GM19239 (cell line): ENCODE results near the gene MADD.
"Not testable (repeated sequence)": the region's sequence is repeated elsewhere in the genome, so short reads cannot be mapped to it uniquely, and the experiment has no call there.

Experiments
- DNase-seq: peaks from one replicate; pipeline ENCODE4 v3.0.0; 2011; ENCODE audit warnings: low spot score; ENCODE audit not compliant: insufficient read length
- FAIRE-seq: peaks from 2 replicates; lab custom pipeline; 2011; peaks lifted over from hg19 to GRCh38; lab: Jason Lieb, UNC

MADD gene

DNA sequence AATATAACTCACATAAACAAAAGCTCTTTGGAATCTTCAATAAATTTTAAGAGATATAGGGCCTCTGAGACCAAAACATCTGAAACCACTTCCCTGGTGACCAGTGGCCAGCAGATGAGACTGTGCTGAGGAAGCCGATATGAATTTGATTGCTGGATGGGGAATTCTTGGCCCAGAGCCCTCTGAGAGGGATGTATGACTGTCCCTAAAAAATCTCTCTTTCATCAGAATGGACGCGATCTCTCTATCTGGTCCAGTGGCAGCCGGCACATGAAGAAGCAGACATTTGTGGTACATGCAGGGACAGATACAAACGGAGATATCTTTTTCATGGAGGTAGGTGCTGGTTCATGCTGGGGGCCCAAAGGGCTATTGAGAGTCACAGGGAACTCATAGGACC lies 45.1 kb downstream of the MADD start:
- FAIRE-seq = no peak

DNA sequence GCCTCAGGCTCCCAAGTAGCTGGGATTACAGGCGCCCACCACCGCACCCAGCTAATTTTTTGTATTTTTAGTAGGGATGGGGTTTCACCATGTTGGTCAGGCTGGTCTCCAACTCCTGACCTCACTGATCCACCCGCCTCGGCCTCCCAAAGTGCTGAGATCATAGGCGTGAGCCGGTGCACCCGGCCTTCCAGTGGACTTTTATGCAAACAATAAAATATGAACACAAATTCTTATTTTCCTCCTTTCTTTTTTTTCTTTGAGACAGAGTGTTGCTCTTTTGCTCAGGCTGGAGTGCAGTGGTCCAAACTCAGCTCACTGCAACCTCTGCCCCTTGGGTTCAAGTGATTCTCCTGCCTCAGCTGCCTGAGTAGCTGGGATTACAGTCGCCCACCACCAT lies 46.6 kb downstream of the MADD start:
- DNase-seq, FAIRE-seq: not testable (repeated sequence)

More for the DNA sequence above, 45.1 kb downstream of the MADD start:
- no peak for DNase-seq

DNA sequence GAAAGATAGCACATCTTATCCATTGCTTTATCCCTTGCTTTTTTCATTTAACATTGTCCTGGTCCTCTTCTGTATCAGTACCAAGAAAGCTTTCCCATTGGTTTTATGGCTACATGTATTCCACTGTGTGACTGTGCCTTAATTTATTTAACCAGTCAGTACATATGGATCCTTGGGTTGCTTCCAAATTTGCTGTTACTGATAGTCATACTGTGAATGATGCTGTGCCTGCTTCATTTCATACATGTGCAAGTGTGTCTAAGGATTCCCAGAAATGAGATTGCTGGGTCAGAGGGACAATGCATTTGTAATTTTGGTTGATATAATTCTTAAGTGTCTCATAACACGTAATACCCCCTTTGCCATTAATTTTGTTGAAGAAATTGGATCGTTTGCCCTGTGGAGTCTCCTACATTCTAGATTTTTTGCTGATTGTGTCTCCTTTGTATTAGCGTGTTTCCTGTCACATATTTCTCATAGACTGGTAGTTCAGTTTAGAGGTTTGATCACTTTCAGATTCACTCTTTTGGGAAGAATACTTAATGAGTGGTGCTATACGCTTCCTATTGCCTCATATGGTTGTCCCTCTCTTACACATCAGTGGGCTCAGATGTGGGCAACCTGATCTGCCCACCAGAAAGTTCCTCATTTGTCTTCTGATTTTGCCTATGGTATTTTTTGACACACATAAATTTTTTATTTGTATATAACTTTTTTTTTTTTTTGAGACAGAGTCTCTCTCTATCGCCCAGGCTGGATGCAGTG lies 47.3 kb downstream of the MADD start:
- FAIRE-seq (no peak), DNase-seq (no peak)

DNA sequence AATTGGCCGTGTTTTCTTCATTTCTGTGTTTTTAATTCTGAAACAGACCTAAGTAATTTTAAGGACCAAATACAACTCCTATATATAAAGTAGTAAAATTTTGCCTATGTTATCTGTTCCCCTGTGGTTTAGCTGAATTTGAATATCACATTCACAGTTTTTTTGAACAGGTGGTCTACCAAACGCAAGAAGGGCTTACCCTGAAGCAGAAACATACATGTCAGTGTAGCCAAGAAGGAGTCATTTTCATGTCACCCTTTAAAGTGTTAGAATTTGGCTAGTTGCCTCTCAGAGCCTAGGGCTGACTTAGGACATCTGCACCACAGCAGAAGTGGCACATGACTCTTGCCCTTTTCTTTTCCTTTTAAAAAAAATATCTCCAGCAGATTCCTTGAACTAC lies 48.2 kb downstream of the MADD start:
- no peak for DNase-seq
- no peak for FAIRE-seq

DNA sequence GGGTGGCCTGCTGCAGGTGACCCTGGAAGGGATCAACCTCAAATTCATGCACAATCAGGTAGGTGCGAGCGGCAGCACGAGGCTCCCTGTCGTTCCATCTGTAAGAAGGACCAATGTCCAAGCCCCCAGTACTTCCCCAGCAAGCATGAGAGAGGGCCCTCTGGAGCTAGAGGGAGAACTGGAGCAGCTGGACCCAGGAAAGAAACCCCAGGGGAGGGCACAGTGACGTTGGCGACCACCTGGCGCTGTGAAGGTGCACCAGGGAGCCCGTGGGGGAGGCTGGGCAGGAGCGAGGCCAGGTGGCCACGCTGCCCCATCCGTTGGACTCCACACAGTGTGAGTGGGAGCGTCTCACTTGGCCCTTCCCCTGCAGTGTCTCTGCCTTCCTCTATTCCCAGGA lies 54.6 kb downstream of the MADD start:
- no peak for DNase-seq
- no peak for FAIRE-seq

DNA sequence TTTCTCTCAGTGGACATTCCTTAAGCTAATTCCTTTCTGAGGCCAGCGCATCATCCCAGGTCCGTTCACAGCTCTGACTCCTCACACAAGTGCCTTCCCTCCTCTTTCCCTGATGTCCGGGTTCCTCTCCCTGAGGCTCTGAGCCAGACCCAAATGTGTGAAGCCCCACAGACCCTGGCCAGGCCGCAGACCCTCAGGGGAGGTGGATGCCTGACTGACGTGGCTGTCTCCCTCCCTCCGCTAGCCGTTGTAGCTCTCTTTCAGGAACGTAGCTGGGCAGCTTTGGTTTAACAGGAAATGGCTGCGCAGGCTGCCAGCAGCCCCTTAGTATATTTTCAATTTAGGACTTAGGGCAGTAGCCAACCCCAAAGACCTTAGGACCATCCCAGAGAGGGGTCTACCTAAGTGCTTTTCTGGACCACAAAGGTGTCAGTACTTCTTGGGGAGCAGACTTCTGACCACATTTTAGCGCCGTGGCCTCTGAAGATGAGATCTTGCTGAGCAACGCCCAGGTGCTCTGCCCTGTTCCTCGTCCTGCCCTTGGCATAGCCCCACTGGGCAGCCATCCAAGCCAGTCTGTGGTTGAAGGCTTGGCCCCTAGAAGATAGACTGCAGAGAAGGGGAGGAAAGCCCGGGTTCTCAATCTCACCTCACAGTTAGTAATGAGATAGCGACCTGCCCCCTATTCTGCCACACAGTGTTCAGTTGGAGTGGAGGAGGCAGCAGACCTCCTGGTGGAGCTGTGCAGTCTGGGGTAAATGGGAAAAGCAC lies 55.5 kb downstream of the MADD start:
- FAIRE-seq = no peak
- no peak for DNase-seq

DNA sequence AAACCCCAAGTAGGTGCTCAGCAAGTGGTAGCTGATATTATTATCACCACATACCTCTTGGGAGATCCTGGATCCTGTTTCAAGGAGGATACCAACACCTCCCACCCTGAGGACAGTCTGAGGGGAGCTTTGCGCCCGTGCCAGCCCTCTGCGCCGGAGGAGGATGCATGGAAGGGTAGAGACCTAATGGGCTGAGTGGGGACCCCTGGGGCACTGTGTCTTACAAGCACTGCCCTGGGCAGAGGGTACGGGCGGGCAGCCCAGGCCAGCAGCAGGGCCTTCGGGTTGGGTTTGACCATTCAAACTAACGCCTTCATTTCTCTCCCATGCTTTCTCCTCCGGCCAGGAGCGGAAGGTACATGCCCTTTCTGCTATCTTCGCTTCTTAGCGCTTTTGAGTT lies 56.3 kb downstream of the MADD start:
- no peak for DNase-seq
- no peak for FAIRE-seq

DNA sequence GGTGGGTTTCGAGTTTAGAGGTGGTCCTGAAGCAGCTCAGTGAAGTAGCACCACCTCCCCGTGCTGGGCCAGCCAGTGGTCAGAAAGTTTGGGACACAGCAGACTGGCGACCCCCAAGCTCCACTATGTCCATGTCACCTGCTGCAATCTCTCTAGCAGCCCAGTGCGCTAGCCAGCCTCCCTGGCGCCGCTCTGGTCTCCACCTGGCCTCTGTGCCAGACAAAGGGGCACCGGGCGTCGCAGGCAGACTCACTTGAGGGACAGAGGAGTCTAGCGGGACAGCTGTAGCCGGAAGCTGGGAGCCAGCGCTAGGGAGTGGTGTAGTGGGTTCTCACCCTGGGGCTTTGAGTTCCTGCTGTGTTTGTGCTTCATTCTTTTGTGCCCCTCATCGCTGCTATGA lies 57.1 kb downstream of the MADD start:
- no peak for DNase-seq
- no peak for FAIRE-seq

DNA sequence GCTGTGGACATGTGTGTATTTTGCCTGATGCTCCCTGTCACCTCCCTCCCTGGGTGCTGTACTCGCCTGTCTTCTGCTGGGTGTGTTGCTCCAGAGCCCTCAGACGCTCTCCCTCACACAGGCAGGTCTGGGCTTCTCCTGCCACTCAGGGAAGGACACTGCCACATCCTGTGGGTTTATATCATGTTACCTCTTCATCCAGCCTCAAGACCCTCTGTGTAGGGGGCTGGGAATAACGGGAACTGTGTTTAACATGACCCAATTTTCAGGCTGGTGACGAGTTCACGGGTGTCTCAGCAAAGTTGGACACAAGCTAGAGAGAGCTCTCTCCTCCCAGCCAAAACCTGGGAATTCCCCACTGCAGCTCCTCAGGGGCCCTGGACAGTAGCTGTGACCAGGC lies 58.0 kb downstream of the MADD start:
- FAIRE-seq = no peak

DNA sequence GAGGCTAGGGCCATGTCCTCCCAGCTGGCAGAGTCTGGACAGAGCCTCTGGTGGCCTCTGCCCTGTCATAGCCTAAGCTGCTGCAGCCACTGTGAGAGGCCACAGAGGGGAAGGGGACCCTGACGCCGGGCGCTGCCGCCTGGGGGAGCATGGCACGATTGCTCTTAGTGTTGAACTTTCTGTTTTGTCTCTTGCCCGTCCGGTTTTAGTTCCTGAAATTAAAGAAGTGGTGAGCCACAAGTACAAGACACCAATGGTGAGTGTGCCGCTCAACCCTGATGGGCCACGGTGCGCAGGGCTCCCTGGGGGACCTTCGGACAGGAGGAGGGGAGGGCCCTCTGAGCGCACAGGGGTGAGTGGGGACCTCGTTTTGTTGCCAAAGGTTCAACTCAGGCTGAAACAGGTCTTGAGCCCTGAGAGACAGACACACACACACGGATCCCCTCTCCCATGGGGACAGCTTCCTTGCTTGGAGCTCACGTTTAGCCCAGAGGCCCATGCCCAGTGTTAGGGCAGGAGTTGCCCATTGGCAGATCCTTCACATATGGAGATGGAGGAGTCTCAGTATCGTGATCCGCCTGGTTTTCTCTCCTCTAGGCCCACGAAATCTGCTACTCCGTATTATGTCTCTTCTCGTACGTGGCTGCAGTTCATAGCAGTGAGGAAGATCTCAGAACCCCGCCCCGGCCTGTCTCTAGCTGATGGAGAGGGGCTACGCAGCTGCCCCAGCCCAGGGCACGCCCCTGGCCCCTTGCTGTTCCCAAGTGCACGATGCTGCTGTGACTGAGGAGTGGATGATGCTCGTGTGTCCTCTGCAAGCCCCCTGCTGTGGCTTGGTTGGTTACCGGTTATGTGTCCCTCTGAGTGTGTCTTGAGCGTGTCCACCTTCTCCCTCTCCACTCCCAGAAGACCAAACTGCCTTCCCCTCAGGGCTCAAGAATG lies 58.8 kb downstream of the MADD start:
- FAIRE-seq (no peak), DNase-seq (no peak)

More for the DNA sequence above, 58.0 kb downstream of the MADD start:
- no peak for DNase-seq

DNA sequence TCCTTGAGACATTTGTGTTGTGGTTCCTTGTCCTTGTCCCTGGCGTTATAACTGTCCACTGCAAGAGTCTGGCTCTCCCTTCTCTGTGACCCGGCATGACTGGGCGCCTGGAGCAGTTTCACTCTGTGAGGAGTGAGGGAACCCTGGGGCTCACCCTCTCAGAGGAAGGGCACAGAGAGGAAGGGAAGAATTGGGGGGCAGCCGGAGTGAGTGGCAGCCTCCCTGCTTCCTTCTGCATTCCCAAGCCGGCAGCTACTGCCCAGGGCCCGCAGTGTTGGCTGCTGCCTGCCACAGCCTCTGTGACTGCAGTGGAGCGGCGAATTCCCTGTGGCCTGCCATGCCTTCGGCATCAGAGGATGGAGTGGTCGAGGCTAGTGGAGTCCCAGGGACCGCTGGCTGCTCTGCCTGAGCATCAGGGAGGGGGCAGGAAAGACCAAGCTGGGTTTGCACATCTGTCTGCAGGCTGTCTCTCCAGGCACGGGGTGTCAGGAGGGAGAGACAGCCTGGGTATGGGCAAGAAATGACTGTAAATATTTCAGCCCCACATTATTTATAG lies 59.6 kb downstream of the MADD start:
- no peak for FAIRE-seq
- no peak for DNase-seq

DNA sequence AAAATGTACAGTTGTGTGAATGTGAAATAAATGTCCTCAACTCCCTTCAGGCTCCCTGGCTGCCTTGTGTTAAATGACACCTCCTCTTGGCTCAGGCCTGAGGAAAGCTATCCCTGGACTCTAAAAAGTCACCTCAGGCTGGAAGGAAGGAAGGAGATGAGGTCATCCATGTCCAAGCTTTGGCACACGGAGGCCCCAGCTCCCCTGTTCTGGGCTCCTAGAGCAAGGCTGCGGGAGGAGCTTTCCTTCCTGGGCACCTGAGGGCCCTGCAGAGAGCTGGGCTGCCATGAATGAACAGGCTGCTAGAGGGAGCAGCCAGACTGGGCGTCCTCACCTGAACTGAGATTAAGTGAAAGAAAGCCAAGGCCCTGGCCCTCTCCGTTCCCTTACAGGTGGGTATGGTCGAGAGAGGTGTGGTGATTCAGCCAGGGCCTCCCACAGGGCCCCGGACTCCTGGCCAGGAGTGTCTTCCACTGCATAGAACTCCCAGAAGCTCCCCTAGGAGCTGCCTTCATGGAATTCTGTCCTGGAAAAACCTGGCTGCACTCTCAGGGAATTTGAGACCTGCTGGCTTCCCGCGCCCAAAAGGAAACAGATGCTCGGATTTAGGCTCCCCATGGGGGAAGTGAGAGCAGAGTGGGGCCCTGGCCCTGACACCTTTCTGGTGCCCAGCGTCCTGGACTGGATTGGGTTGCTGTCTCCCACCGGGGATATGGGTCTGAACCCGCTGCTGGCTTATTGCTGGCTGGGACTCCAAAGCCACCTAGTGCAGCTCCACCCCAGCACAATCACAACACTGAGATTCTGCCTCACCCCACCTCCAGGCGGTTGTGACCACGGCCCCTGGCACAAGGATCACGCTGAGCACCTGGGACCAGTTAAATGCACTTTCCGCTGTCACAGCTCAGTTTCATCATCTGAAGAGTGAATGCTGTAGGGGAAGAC lies 60.3 kb downstream of the MADD start:
- DNase-seq = no peak
- no peak for FAIRE-seq

DNA sequence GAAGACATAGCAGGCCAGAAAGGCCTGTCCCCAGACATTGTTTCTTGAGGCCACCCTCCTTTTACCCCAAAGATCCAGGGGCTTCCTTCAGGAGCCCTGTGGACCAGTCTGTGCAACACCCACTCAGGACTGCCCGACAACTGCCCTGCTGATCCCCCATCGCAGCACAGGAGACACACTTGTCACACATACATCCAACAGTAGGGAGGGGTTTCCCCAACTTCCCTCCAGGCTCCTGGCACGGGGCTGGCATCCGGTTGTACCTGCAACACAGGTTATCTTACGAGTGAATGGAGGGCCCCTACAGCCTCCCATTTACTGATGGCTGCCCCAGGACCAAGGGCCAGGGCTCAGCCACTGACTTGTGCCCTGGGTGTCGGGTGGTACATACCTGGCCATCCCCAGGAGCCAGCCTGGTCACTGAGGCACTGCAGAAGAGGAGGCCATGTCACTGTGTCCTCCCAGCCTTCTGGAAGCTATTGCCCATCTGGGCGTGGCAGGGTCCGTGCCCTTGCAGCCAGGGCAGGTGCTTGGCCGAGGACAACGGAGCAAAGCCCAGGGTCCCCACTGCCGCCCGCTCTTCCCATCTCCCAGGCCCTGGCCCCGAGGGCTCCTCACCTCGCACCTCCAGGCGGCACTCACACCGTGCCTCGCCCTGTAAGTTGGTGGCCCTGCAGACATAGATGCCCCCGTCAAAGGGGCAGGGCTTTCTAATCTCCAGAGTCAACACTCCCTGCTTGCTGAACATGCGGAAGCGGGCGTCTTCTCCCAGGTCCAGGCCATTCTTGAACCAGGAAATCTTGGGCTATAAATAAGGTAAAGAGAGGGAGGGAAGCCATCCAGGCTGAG lies 61.7 kb downstream of the MADD start:
- FAIRE-seq (no peak), DNase-seq (no peak)

DNA sequence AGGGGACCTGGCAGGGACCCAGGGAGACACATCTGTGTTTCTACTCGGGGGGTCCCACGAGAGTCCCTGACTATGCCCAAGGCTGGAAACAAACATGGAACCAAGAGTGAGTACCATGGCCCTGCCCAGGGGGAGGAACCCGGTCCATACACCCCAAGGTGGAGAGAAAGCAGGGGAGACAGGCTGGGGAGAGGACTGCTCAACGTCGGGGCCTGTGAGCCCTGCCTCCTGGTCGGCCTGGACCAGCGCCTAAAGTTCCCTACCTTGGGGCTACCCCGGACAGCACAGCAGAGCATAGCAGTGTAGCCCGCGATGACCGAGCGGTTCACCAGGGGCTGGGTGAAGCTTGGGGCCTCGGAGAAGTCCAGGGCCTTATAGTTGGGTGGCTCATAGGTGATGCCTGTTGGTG lies 62.4 kb downstream of the MADD start:
- FAIRE-seq (no peak), DNase-seq (no peak)

DNA sequence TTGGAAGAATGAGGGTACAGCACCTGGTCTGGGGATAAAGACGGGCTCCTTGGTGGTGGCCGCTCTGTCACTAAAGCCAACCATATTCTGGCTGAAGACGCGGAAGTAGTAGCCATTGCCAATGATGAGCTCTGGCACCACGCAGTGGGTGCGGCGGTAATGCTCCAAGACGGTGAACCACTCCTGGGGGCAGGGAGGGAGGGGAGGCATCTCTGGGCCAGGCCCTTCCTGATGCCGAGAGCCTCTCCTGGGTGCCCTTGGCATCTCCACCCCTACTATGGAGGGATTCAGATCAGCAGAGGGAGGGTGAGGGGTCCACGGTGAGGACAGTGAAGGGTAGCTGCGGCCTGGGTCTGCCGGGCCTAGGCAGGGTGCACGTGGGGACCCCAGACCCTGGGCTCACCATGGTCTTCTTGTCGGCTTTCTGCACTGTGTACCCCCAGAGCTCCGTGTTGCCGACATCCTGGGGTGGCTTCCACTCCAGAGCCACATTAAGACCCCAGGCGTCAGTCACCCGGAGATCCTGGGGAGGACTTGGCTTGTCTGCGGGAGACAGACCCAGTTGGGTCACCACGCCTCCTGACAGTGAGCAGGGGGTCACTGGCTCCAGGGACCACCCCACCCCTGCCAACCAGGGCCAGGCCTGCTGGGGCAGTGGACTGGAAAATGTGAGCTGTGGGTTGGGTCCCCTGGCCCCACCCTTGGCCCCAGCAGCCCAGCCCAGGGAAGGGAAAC lies 63.0 kb downstream of the MADD start:
- DNase-seq (no peak), FAIRE-seq (no peak)

DNA sequence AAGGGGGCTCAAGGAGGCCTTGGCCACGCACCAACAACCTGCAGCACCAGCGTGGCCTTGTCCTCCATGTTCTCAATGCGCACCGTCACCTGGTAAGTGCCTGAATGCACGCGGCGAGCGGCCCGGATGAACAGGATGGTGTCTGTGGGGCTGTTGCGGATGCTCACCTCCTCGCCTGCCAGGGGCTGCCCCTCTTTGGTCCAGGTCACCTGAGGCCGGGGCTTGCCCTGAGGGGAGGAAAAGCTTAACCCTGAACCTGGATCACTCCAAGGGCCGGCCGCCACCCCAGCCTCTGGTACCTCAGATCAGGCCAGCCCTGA lies 63.6 kb downstream of the MADD start:
- DNase-seq (no peak), FAIRE-seq (no peak)

DNA sequence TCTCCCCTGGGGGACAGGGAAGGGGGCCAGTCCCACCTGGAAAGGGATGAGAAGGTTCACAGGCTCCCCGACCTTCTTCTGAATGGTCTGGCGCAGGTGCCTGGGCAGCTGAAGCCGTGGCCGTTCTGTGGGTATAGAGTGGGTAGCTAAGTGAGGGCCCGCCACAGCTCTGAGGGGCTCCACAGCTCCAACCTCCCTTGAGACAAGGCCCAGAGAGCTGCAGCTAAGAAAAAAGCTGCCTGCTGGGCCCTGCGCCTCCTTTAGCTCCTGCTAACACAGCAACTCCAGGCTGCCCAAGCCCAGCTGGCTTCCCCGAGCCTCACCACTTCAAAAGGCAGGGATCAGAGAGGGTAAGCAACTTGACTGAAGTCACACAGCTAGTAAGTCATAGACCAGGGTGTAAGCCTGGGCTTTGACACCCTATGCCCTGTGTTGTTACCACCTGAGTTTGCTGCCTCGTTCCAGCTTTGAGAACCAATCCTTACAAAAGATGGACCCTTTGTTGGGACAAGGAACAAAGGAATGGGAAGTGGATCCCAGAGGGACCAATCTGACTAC lies 64.0 kb downstream of the MADD start:
- no peak for FAIRE-seq
- no peak for DNase-seq
